Trophoblast cell (in vitro differentiated cells and primary cell): ENCODE measurements around the gene PIF1.

Source experiments
- DNase-seq, 2 donors: peaks; one replicate each; pipeline ENCODE4 v3.0.0-alpha.2; 2016
- H2AFZ ChIP-seq: 2 replicates; pipeline ENCODE4 v1.6.1; 2013; ENCODE audit warnings: low read length, moderate library complexity, mild to moderate bottlenecking; ENCODE audit not compliant: insufficient read depth, poor library complexity
- H2AK5ac ChIP-seq: 2 replicates; pipeline ENCODE4 v1.6.1; 2013; ENCODE audit warnings: mild to moderate bottlenecking, low read length
- H2BK120ac ChIP-seq: 2 replicates; pipeline ENCODE4 v1.6.1; 2013; ENCODE audit warnings: low read length, mild to moderate bottlenecking, moderate library complexity; ENCODE audit not compliant: insufficient read depth, poor library complexity
- H2BK12ac ChIP-seq: 2 replicates; pipeline ENCODE4 v1.6.1; 2013; ENCODE audit warnings: mild to moderate bottlenecking, low read length, moderate library complexity
- H2BK5ac ChIP-seq: 2 replicates; pipeline ENCODE4 v1.6.1; 2013; ENCODE audit warnings: low read length, low read depth, moderate library complexity, mild to moderate bottlenecking; ENCODE audit not compliant: poor library complexity
- H3K14ac ChIP-seq: 2 replicates; pipeline ENCODE4 v1.6.1; 2013; ENCODE audit warnings: mild to moderate bottlenecking, low read length
- H3K18ac ChIP-seq: 2 replicates; pipeline ENCODE4 v1.6.1; 2013; ENCODE audit warnings: mild to moderate bottlenecking, low read length
- H3K23ac ChIP-seq: 2 replicates; pipeline ENCODE4 v1.6.1; 2013; ENCODE audit warnings: low read length
- H3K27ac ChIP-seq: 2 replicates; pipeline ENCODE4 v1.5.1; 2013; ENCODE audit warnings: low read depth, mild to moderate bottlenecking, inconsistent platforms, low read length, moderate library complexity
- H3K27me3 ChIP-seq: 2 replicates; pipeline ENCODE4 v1.6.1; 2013; ENCODE audit warnings: inconsistent platforms, mild to moderate bottlenecking, low read length, moderate library complexity; ENCODE audit not compliant: insufficient read depth
- H3K36me3 ChIP-seq, 2 experiments: 1 replicate in 1 of 2; 2 replicates in 1 of 2; pipeline ENCODE4 v1.6.1; 2013; ENCODE audit warnings: low read length in 2 of 2, mild to moderate bottlenecking in 2 of 2, moderate library complexity in 1 of 2; ENCODE audit not compliant: insufficient read depth in 2 of 2, control insufficient read depth in 1 of 2
- H3K4ac ChIP-seq: 2 replicates; pipeline ENCODE4 v1.6.1; 2013; ENCODE audit warnings: low read depth, mild to moderate bottlenecking, low read length, moderate library complexity
- H3K4me1 ChIP-seq, 2 experiments: 1 replicate in 1 of 2; 2 replicates in 1 of 2; pipeline ENCODE4 v1.6.1; 2013; ENCODE audit warnings: low read length in 2 of 2, mild to moderate bottlenecking in 2 of 2, moderate library complexity in 1 of 2; ENCODE audit not compliant: insufficient read depth in 2 of 2, control insufficient read depth in 1 of 2
- H3K4me2 ChIP-seq: 2 replicates; pipeline ENCODE4 v1.6.1; 2013; ENCODE audit warnings: inconsistent platforms, mild to moderate bottlenecking, low read length, moderate library complexity
- H3K4me3 ChIP-seq: 2 replicates; pipeline ENCODE4 v1.5.1; 2013; ENCODE audit warnings: mild to moderate bottlenecking, low read depth, low read length, inconsistent platforms
- H3K79me1 ChIP-seq: one replicate; pipeline ENCODE4 v1.6.1; 2013; ENCODE audit warnings: low read length
- H3K79me2 ChIP-seq: 2 replicates; pipeline ENCODE4 v1.6.1; 2013; ENCODE audit warnings: low read length, mild to moderate bottlenecking; ENCODE audit not compliant: control insufficient read depth, insufficient read depth, poor library complexity
- H3K9ac ChIP-seq: 2 replicates; pipeline ENCODE4 v1.6.1; 2013; ENCODE audit warnings: mild to moderate bottlenecking, low read length
- H3K9me3 ChIP-seq: 2 replicates; pipeline ENCODE4 v1.6.1; 2013; ENCODE audit warnings: low read depth, mild to moderate bottlenecking, control low read depth, inconsistent platforms, low read length; ENCODE audit not compliant: insufficient read depth
- H4K12ac ChIP-seq: 2 replicates; pipeline ENCODE4 v1.6.1; 2013; ENCODE audit warnings: low read depth, mild to moderate bottlenecking, low read length, moderate library complexity
- H4K8ac ChIP-seq: 2 replicates; pipeline ENCODE4 v1.6.1; 2013; ENCODE audit warnings: low read depth, mild to moderate bottlenecking, low read length, moderate library complexity
- H4K91ac ChIP-seq: one replicate; pipeline ENCODE4 v1.6.1; 2013; ENCODE audit warnings: low read depth, mild to moderate bottlenecking, low read length, moderate library complexity
- WGBS: extraction: QIAGEN DNeasy Blood & Tissue Kit; methylation state at CpG from one replicate; pipeline ENCODE4 v1.1.7; 2013; ENCODE audit warnings: missing lambda C conversion rate; ENCODE audit not compliant: insufficient read length, insufficient coverage; ENCODE audit errors: extremely low coverage; 5-methylcytosine and 5-hydroxymethylcytosine counted together

The PIF1 gene

DNA sequence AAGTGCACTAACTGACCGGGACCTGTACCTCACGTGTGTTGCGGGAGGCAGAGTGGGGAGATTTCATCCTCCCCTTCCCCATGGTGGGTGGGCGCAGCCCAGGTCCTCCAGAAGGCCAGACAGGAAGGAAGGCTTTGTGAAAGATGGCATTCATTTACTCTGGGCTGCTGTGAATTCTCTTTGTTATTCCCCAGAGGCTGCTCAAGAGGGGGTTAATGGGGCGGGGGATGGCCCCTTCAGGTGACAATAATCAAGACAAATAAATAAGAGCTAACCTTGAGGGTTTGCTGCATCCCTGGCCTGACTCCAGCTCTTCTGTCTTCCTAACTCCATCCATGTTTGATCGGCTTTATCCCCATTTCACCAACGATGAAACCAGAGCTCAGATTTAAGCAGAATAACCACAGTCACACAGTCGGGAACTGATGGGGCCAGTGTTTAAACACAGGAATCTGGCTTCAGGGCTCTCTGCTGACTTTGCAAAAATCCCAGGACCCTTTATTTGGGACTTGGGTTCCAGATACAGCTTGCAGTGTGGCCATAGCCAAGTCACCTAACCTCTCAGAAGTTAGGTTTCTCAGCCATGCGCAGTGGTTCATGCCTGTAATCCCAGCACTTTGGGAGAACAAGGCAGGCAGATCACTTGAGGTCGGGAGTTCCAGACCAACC, 16.5 kb downstream of the PIF1 start:
- H2AK5ac ChIP-seq, result peak overlapping the region; percentile 44

GRCh38 chr15:64807751-64808222, 17.7 kb downstream of the PIF1 start:
- DNase-seq, result no peak
- Histone ChIP-seq H3K4me2 (no peak overlapping the region), H3K79me1 (peaks cover 13% of the 10 kb centered on the region), H3K18ac (no peak overlapping the region), H3K79me2 (no peaks in the 10 kb centered on the region), H4K8ac (no peak overlapping the region), H3K9me3 (no peaks in the 10 kb centered on the region), H3K36me3 (no peaks in the 10 kb centered on the region), H3K27ac (no peak overlapping the region), H3K9ac (no peak overlapping the region), H3K14ac (no peak overlapping the region), H3K4me1 (peaks cover 9 to 10% of the 10 kb centered on the region in 2 experiments), H2AFZ (no peak overlapping the region), H3K23ac (no peak overlapping the region), H3K27me3 (no peaks in the 10 kb centered on the region), H3K4me3 (no peak overlapping the region), H3K4ac (no peak overlapping the region), H4K12ac (no peak overlapping the region), H2BK12ac (no peak overlapping the region), H4K91ac (peak overlapping the region; percentile 0), H2BK120ac (no peak overlapping the region), H2AK5ac (no peak overlapping the region), H2BK5ac (no peak overlapping the region)
- WGBS, result no CpG with 5 or more reads among the region's 6 CpGs

More for the DNA sequence above, 16.5 kb downstream of the PIF1 start:
- Histone ChIP-seq H3K4me1 (peaks cover 9 to 10% of the 10 kb centered on the region in 2 experiments), H3K79me1 (peaks cover 11% of the 10 kb centered on the region), H4K12ac (no peak overlapping the region), H3K9ac (no peak overlapping the region), H2AFZ (no peak overlapping the region), H3K14ac (no peak overlapping the region), H3K18ac (no peak overlapping the region), H3K4me3 (no peak overlapping the region), H3K4me2 (no peak overlapping the region), H2BK120ac (no peak overlapping the region), H3K9me3 (no peaks in the 10 kb centered on the region), H4K91ac (no peak overlapping the region), H3K36me3 (no peaks in the 10 kb centered on the region), H3K4ac (no peak overlapping the region), H2BK12ac (no peak overlapping the region), H3K27ac (no peak overlapping the region), H3K23ac (no peak overlapping the region), H4K8ac (no peak overlapping the region), H2BK5ac (no peak overlapping the region), H3K79me2 (no peaks in the 10 kb centered on the region), H3K27me3 (no peaks in the 10 kb centered on the region)
- no peak for DNase-seq
- no CpG with 5 or more reads among the region's 10 CpGs for WGBS

- Histone ChIP-seq H3K4ac (no peak overlapping the region), H2BK5ac (no peak overlapping the region), H3K27ac (no peak overlapping the region), H2BK120ac (no peak overlapping the region), H3K79me2 (no peaks in the 10 kb centered on the region), H4K91ac (peak overlapping the region; percentile 0), H3K4me2 (no peak overlapping the region), H3K36me3 (no peaks in the 10 kb centered on the region), H2AK5ac (peak overlapping the region; percentile 28), H2BK12ac (peak overlapping the region; percentile 23), H3K9me3 (no peaks in the 10 kb centered on the region), H3K4me1 (peaks cover 9% of the 10 kb centered on the region in 2 experiments), H3K9ac (no peak overlapping the region), H3K14ac (no peak overlapping the region), H3K79me1 (peaks cover 12% of the 10 kb centered on the region), H3K18ac (no peak overlapping the region), H4K8ac (no peak overlapping the region), H3K27me3 (no peaks in the 10 kb centered on the region), H4K12ac (no peak overlapping the region), H3K23ac (no peak overlapping the region), H3K4me3 (no peak overlapping the region), H2AFZ (no peak overlapping the region)
- no CpG with 5 or more reads among the region's 13 CpGs for WGBS
- no peak for DNase-seq
Measured at GRCh38 chr15:64807051-64807749, 18.2 kb downstream of the PIF1 start.

DNA sequence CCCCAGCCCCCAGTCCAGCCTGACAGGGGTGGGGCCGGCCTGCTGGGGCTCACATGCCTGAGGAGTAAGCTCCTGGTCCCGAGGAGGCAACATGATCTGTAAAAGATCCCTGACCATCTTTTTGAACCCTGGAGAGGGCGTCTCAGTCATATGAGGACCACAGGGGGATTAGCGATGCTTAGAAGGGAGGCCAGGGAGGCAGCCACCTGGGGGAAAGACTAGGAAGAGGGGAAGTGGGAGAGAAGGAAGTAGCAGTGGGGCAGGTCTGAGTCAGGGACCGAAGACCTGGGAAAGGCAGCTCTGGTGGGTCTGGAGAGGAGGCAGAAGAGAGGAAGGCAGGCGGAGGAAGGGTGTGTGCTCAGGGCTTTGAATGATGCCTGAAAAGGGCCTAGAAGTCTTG, 18.9 kb downstream of the PIF1 start:
- Histone ChIP-seq H2BK120ac (peak overlapping the region; percentile 21), H2AFZ (no peak overlapping the region), H2BK12ac (peak overlapping the region; percentile 23), H3K18ac (no peak overlapping the region), H3K4me2 (no peak overlapping the region), H3K79me1 (peaks cover 13% of the 10 kb centered on the region), H4K91ac (no peak overlapping the region), H3K9ac (no peak overlapping the region), H3K27ac (no peak overlapping the region), H4K12ac (no peak overlapping the region), H3K4me3 (no peak overlapping the region), H3K9me3 (no peaks in the 10 kb centered on the region), H2BK5ac (no peak overlapping the region), H3K4ac (no peak overlapping the region), H3K36me3 (no peaks in the 10 kb centered on the region), H3K79me2 (no peaks in the 10 kb centered on the region), H3K14ac (no peak overlapping the region), H3K23ac (no peak overlapping the region), H3K27me3 (no peaks in the 10 kb centered on the region), H4K8ac (no peak overlapping the region), H3K4me1 (peaks cover 9 to 12% of the 10 kb centered on the region in 2 experiments), H2AK5ac (no peak overlapping the region)
- no CpG with 5 or more reads among the region's 6 CpGs for WGBS
- DNase-seq, result no peak
